IPS DF 6.9 (cell line): ENCODE measurements around the gene EFCAB6.

Experiments used
- DNase-seq: peaks from one replicate; pipeline ENCODE4 v3.0.0-alpha.2; 2013; ENCODE audit warnings: low read depth, low spot score
- H3K27ac ChIP-seq: one replicate; pipeline ENCODE4 v1.5.1; 2013; ENCODE audit warnings: low read length, control low read depth
- H3K27me3 ChIP-seq: 2 replicates; pipeline ENCODE4 v1.6.1; 2013; ENCODE audit warnings: mild to moderate bottlenecking, low read length; ENCODE audit not compliant: control insufficient read depth, insufficient read depth
- H3K36me3 ChIP-seq: 2 replicates; pipeline ENCODE4 v1.6.1; 2013; ENCODE audit warnings: low read length; ENCODE audit not compliant: control insufficient read depth, insufficient read depth
- H3K4me1 ChIP-seq: 2 replicates; pipeline ENCODE4 v1.6.1; 2013; ENCODE audit warnings: low read length; ENCODE audit not compliant: control insufficient read depth, insufficient read depth
- H3K4me3 ChIP-seq: 2 replicates; pipeline ENCODE4 v1.5.1; 2013; ENCODE audit warnings: mild to moderate bottlenecking, low read length
- H3K9me3 ChIP-seq: 2 replicates; pipeline ENCODE4 v1.6.1; 2013; ENCODE audit warnings: low read length, inconsistent platforms; ENCODE audit not compliant: control insufficient read depth, insufficient read depth
- WGBS: extraction: QIAGEN DNeasy Blood & Tissue Kit; methylation state at CpG from one replicate; pipeline ENCODE4 v1.1.7; 2013; ENCODE audit warnings: mixed read lengths, missing lambda C conversion rate; ENCODE audit not compliant: insufficient read length, insufficient coverage; 5-methylcytosine and 5-hydroxymethylcytosine counted together

The EFCAB6 gene

DNA sequence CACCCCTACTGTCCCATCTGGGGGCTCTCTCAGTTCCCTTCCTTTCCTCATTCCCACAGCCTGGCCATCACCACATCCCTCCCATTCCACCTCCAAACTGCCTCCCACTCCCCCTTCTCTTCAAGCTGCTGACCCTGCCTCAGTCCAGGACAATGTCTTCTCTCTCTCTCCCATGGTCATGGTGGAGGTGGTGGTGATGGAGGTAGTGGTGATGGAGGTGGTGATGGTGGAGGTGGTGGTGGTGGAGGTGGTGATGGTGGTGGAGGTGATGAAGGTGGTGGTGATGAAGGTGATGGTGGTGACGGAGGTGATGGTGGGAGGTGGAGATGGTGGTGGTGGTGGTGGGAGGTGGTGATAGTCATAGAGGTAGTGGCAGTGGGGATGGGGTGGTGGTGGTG lies 313.2 kb downstream of the EFCAB6 start:
- no peaks in the 10 kb centered on the region for H3K36me3 ChIP-seq

DNA sequence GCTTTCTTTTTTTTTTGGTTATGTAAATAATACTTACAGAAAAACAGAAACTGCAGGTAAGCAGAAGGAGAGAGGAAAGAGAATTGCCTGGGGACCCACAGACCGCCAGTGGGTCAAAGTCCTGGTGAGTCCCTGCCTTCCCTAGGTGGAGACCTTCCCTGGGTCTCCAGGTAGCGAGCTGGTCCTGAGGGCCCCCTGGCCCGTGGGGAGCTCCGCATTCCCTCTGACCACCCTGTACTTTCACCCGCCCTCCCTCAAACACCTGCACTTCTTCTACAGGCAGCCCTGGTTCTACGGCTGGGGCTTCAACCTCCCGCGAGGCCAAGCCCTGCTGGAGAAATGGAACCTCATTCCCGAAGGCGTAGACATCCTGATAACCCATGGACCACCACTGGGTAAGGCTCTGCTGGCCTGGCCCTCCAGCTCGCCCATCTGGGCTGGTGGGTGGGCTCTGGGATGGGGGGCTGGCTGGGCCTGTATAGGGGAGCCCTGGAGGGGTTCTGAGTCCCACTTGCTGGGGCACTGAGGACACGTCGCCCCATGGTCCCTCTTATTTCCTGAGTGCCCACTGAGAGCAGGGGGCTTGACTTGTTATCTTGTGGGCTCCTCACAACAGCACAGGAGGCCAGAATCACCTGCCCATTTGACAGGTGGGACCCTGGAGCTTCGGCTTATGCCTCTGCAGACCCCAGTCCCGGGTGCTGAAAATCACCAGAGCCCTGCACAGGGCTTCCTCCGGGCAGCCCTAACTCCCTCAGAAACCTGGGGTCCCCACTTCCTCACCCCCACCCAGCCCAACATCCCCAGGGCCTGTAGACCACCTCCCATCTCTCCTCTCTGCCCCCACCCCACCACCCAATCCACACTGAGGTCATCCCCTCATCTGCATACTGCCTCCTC lies 313.9 kb downstream of the EFCAB6 start:
- no CpG with 5 or more reads among the region's 16 CpGs for WGBS
- peaks cover 2% of the 10 kb centered on the region; the same call in 1 of the 2 replicates for H3K9me3 ChIP-seq
- no peak overlapping the region for H3K27ac ChIP-seq
- no peaks in the 10 kb centered on the region for H3K4me1 ChIP-seq
- H3K36me3 ChIP-seq: no peaks in the 10 kb centered on the region
- no peaks in the 10 kb centered on the region for H3K27me3 ChIP-seq
- DNase-seq: no peak
- no peak overlapping the region; the same call in 1 of the 2 replicates for H3K4me3 ChIP-seq

More for the DNA sequence above, 313.2 kb downstream of the EFCAB6 start:
- Histone ChIP-seq H3K9me3 (peaks cover 2% of the 10 kb centered on the region; the same call in 1 of the 2 replicates), H3K4me3 (no peak overlapping the region), H3K27me3 (no peaks in the 10 kb centered on the region), H3K27ac (no peak overlapping the region), H3K4me1 (no peaks in the 10 kb centered on the region)
- DNase-seq: no peak
- WGBS: no CpG with 5 or more reads among the region's 1 CpG

DNA sequence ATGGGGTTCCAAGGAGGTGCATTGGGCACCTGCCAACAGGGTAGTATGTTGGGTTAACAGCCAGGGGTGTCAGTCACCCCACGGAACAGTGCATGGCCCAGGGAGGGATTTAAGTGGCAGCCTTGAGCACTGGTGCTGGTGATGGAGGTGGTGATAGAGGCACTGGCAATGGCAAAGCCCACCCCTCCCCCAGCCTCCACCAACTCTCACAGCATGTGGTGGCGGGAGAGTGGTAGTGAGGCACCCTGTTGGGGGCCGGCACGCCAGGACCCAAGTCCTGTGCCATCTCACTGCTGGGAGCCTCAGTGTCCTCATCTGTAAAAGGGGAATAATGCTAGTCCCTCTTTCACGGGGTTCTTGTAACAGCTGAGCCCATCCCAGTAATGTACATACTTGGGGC lies 318.8 kb downstream of the EFCAB6 start:
- Histone ChIP-seq H3K27me3 (no peaks in the 10 kb centered on the region; the same call in 1 of the 2 replicates), H3K27ac (no peak overlapping the region), H3K4me1 (no peaks in the 10 kb centered on the region), H3K9me3 (peaks cover 2% of the 10 kb centered on the region; the same call in 1 of the 2 replicates), H3K36me3 (no peaks in the 10 kb centered on the region), H3K4me3 (no peak overlapping the region)
- no peak for DNase-seq
- WGBS: no CpG with 5 or more reads among the region's 5 CpGs

DNA sequence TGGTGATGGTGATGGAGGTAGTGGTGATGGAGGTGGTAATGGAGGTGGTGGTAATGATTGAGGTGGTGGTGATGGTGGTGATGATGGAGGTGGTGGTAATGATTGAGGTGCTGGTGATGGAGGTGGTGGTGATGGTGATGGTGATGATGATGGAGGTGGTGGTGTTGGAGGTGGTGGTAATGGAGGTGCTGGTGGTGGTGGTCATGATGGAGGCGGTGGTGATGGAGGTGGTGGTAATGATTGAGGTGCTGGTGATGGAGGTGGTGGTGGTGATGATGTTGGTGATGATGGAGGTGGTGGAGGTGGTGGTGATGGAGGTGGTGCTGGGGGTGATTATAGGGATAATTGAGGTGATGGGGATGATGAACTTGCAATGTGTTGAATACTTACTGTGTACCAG lies 320.4 kb downstream of the EFCAB6 start:
- Histone ChIP-seq H3K4me3 (no peak overlapping the region), H3K4me1 (no peaks in the 10 kb centered on the region; the same call in 1 of the 2 replicates), H3K36me3 (no peaks in the 10 kb centered on the region), H3K9me3 (no peaks in the 10 kb centered on the region), H3K27me3 (no peaks in the 10 kb centered on the region; the same call in 1 of the 2 replicates), H3K27ac (no peak overlapping the region)
- WGBS: no CpG with 5 or more reads among the region's 1 CpG
- no peak for DNase-seq

DNA sequence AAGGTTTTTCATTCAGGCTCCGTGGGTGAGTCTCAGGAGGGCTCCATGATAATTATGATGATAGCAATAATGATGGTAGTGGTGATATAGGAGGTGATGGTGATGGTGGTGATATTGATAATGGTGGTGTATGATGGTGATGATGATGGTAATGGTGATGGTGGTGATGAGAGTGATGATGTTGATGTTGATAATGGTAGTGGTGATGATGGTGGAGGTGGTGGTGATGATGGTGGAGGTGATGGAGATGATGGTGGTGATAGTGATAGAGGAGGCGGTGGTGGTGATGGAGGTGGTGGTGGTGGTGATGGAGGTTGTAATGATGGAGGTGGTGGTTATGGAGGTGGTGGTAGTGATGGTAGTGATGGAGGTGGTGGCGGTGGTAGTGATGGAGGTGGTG lies 320.9 kb downstream of the EFCAB6 start:
- Histone ChIP-seq H3K27ac (no peak overlapping the region), H3K27me3 (no peaks in the 10 kb centered on the region; the same call in 1 of the 2 replicates), H3K4me3 (no peak overlapping the region), H3K9me3 (no peaks in the 10 kb centered on the region), H3K4me1 (no peaks in the 10 kb centered on the region; the same call in 1 of the 2 replicates), H3K36me3 (no peaks in the 10 kb centered on the region)
- no peak for DNase-seq
- WGBS: 100% methylated on average over 1 of the region's 3 CpGs

DNA sequence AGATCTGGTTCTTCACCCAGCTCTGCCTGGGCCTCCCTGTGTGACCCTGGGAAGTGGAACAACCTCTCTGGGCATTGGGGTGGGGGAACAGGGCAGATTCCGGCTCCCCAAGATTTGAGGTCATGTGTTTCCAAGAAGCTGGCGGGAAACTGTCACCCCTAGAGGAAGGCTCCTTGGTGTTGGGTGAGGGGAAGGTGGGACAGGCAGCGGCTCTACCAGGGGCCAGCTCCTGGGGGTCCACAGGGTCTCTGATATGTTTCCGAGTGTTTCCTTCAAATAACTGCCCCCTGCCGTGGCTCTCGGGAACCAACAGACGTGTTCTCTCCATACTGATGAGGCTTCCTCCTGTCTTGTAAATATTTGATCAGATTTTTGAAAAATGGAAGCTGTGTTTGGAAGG lies 321.8 kb downstream of the EFCAB6 start:
- no peaks in the 10 kb centered on the region for H3K36me3 ChIP-seq
- DNase-seq: no peak
- no peaks in the 10 kb centered on the region; the same call in 1 of the 2 replicates for H3K27me3 ChIP-seq
- H3K9me3 ChIP-seq: no peaks in the 10 kb centered on the region
- H3K4me3 ChIP-seq: no peak overlapping the region
- no peak overlapping the region for H3K27ac ChIP-seq
- H3K4me1 ChIP-seq: no peaks in the 10 kb centered on the region; the same call in 1 of the 2 replicates
- no CpG with 5 or more reads among the region's 7 CpGs for WGBS

DNA sequence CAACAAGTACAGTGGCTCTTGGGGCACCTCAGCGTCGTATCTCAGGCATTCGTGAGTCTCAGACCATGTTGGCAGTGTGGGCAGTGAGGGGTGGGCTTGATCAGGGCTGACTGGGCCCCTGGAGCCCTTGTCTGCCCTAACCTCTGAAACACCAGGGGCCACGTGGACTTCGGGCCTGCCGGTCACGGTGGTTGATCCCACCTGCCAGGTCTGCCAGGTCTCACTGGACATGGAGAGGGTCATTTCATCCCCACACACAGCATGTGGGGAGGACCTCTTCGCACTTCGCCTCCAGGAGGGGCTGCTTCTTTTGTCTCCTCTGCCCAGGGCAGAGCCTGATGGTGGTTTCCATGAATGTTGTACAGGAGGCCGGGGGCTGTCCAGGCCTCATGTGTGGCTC lies 323.2 kb downstream of the EFCAB6 start:
- WGBS: no CpG with 5 or more reads among the region's 10 CpGs
- no peak overlapping the region for H3K27ac ChIP-seq
- H3K27me3 ChIP-seq: no peaks in the 10 kb centered on the region; the same call in 1 of the 2 replicates
- no peak for DNase-seq
- H3K4me3 ChIP-seq: no peak overlapping the region
- no peaks in the 10 kb centered on the region for H3K9me3 ChIP-seq
- H3K4me1 ChIP-seq: no peaks in the 10 kb centered on the region; the same call in 1 of the 2 replicates
- H3K36me3 ChIP-seq: no peaks in the 10 kb centered on the region

DNA sequence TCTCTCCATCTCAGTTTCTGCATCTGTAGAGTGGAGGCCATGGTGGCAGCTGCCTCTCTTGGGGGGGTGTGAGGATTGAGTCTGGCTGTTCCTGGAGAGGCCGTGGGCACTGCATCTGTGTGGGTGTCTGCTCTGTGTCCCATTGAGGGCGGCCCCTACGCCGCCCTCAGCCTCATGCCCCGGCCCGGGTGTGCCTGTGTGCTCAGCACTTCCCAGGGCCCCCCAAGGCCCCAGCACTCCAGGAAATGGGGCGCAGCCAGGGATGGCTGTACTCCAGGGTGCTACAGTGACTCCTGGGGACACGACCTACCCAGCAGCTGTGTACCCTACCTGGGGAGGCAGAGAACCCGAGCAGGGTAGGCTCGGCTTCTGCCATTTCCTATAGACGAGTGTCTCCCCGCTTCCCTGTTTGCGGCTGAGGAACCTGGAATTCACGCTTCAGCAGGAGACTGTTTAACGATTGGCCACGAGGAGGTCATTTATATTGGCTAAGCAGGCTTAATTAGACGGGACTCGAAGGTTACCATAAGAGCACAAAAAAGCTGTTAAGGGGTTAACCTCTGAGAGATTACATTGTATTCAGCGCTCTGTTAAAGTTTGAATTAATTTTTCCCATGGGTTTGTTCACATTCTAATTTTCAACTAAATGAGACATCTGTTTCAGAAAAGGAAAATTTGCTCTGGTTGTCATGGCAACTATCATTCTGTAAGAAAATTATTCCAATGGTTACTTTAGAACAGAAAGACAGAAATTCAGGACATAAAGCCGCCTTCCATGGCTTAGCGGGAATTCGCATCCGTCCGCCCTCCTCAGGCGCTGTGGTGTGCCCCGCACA lies 323.9 kb downstream of the EFCAB6 start:
- Histone ChIP-seq H3K36me3 (no peaks in the 10 kb centered on the region), H3K4me1 (no peaks in the 10 kb centered on the region; the same call in 1 of the 2 replicates), H3K27ac (no peak overlapping the region), H3K4me3 (no peak overlapping the region), H3K9me3 (no peaks in the 10 kb centered on the region), H3K27me3 (no peaks in the 10 kb centered on the region; the same call in 1 of the 2 replicates)
- no peak for DNase-seq
- no CpG with 5 or more reads among the region's 26 CpGs for WGBS

DNA sequence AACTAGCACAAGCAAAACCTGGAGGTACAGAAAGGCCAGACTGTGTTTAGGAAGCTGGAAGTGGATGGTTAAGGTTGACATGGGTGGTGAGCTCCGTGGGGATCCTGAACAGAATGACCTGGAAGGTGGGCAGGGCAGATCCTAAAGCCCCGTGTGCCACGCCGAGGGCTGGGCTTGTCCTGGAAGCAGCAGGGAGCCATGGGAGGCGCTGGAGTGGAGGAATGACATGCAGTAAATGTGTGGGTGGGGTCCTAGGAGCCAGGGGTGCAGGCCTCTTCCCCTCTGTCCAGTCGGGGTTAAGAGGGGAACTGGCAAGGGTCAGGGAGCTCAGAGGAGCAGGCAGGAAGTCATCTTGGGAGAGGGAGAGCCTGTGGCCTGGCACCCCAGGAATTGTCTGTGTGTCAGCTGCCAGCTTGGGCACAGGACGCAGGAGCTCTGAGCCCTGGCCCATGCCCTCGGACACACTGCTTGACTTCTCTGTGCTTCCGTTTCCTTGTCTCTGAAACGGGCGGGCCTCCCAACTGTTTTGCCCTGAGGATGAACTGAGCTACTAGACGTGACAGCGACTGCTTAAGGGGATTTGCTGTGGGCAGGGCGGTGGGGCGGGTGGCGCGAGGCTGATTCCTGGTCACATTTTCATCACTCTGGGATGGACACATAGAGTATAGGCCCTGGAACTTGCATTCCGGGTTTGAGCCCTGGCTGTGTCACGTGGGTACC lies 324.6 kb downstream of the EFCAB6 start:
- WGBS: no CpG with 5 or more reads among the region's 19 CpGs

More for the DNA sequence above, 324.6 kb downstream of the EFCAB6 start:
- H3K4me1 ChIP-seq: no peaks in the 10 kb centered on the region; the same call in 1 of the 2 replicates
- no peaks in the 10 kb centered on the region for H3K9me3 ChIP-seq
- H3K36me3 ChIP-seq: no peaks in the 10 kb centered on the region
- H3K4me3 ChIP-seq: no peak overlapping the region
- no peak for DNase-seq
- H3K27ac ChIP-seq: no peak overlapping the region
- H3K27me3 ChIP-seq: no peaks in the 10 kb centered on the region; the same call in 1 of the 2 replicates
